GM12874 (cell line): ENCODE measurements around the gene RNF224.

Experiments used
- TF ChIP-seq, protein P1 (sequence below): IDR thresholded peaks from 2 replicates; pipeline ENCODE4 v1.5.1; 2011; ENCODE audit warnings: low read depth, mild to moderate bottlenecking, control low read depth, low read length, moderate library complexity; ENCODE audit not compliant: insufficient read depth

RNF224 gene

DNA sequence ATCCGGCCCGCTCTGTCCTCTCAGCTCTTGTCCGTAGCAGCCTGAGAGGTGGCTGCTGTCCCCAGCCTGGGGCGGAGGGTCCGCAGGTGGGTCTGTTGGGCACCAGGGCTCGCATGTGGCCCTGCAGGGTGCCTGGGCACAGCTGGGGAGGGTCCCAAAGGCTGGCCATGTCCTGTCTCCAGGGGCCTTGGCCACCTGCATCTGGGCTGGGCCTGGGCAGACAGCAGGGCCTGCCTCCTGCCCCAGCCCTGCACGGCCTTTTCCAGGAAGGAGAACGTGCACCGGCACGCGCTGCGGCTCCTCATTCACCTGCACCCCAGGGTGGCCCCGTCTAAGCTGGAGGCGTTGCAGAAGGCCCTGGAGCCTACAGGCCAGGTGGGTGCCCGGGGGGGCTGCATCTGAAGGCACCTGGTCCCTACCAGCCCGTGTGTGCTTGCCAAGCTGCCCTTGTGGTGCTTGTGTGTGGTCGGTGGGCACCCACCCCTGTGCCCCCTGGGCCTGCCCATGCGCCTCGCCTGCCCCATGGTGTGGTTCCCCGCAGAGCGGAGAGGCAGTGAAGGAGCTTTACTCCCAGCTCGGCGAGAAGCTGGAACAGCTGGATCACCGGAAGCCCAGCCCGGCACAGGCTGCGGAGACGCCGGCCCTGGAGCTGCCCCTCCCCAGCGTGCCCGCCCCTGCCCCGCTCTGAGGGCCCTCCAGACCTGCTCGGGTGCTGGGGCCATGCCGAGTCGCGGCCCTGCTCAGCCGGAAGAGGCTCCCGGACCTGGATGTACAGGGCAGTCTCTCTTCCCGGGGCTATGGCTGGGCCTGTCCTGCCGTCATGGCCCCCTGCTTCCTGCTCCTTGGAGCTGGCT is 45.2 kb downstream of the RNF224 start:
- TF ChIP-seq, protein P1, sequence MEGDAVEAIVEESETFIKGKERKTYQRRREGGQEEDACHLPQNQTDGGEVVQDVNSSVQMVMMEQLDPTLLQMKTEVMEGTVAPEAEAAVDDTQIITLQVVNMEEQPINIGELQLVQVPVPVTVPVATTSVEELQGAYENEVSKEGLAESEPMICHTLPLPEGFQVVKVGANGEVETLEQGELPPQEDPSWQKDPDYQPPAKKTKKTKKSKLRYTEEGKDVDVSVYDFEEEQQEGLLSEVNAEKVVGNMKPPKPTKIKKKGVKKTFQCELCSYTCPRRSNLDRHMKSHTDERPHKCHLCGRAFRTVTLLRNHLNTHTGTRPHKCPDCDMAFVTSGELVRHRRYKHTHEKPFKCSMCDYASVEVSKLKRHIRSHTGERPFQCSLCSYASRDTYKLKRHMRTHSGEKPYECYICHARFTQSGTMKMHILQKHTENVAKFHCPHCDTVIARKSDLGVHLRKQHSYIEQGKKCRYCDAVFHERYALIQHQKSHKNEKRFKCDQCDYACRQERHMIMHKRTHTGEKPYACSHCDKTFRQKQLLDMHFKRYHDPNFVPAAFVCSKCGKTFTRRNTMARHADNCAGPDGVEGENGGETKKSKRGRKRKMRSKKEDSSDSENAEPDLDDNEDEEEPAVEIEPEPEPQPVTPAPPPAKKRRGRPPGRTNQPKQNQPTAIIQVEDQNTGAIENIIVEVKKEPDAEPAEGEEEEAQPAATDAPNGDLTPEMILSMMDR: no peak

GRCh38 chr9:137273095-137273490 is 45.8 kb downstream of the RNF224 start:
- TF ChIP-seq, protein P1: no peak

- TF ChIP-seq, protein P1: no peak
Measured at GRCh38 chr9:137273611-137274320, 46.5 kb downstream of the RNF224 start.

DNA sequence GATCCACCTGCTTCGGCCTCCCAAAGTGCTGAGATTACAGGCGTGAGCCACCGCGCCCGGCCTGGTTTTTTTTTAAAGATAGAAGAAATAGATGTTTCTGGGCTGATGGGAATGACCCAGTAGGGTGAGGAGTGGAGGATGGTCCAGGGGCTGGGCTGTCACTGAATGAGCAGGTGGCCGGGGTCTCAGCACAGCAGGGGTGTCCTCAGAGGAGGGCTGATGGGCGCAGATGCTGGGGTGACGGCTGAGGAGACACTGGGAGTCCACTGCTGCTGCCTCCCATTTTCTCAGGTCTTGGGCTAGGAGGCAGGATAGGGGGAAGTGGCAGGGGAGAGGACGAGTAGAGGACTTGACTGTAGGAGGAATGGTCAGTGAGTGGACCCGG is 47.9 kb downstream of the RNF224 start:
- TF ChIP-seq, protein P1: no peak

GRCh38 chr9:137275588-137276472 is 48.5 kb downstream of the RNF224 start:
- TF ChIP-seq, protein P1: 0 out of 2 replicates have a peak, but pooled peaks have one; percentile 2

- TF ChIP-seq, protein P1: no peak
Measured at GRCh38 chr9:137276473-137277328, 49.4 kb downstream of the RNF224 start.
